Measurements from ENCODE around the gene ALS2CL.
"Not testable (repeated sequence)": the region's sequence is repeated elsewhere in the genome, so short reads cannot be mapped to it uniquely, and the experiment has no call there.

The ALS2CL gene

DNA sequence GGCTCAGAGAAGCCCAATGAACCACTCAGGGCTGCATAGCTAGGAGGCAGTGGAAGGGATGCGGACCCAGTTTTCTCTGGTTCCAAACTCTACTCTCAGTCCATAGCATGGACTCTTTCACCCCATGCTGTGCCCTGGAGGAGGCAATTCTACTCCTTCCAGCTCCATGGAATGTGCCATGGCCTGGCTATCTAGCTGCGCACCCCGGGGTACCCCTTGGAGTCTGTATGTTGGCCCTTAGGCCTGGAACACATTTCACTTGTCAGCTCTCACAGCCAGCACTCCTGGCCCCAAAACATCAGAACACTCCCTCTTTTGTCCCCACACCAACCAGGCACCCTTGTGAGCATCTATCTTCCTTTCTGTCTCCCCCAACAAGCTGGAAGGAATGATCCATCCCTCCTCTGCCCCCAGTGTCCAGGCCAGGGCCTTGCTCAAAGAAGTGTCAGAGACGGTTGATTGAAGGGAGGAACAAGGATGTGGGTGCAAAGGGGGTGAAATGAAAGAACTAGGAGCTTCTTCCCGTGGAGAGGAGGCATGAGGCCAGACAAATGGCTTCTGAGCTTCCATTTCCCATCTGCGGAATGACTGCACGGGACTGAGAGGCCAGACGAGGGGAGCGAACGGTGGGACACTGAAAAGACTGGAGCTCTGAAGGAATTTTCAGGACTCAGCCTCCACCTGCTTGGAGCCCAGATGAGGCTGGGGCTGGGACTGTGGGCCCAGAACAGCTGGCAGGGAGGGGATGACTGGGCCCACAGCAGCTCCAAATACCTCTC lies 21.4 kb upstream of the ALS2CL start:
- no peak for DNase-seq

DNA sequence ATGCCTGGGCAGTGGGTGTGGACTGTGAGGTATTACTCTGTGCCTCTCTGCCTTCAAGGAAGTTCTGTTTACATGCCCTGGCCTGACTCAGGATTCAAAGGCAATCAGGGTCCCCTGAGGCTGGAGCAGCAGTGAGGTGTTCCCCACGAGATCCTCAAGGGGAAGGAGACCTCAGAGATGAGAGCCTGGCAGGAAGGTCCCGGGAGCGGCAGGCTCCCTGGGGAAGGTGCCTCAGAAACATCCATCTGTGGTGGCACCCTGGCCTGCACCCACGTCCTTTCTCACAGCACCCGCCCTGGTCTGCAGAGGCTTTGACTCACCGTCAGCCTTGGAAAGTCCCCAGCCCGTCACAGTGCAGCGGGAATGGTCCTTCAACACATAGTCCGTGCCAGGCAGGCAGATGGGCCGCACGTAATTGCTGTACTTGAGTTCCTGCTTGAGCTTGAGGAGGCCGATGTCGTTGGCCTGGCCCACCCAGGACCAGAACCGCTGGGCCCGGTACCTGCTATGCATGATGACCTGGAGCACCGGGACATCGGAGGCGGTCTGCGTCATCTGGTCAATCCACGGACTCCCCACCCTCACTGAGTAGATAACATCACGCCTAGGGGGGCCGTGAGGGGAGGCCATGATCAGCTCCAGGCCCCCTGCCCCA lies 20.5 kb upstream of the ALS2CL start:
- DNase-seq = no peak

DNA sequence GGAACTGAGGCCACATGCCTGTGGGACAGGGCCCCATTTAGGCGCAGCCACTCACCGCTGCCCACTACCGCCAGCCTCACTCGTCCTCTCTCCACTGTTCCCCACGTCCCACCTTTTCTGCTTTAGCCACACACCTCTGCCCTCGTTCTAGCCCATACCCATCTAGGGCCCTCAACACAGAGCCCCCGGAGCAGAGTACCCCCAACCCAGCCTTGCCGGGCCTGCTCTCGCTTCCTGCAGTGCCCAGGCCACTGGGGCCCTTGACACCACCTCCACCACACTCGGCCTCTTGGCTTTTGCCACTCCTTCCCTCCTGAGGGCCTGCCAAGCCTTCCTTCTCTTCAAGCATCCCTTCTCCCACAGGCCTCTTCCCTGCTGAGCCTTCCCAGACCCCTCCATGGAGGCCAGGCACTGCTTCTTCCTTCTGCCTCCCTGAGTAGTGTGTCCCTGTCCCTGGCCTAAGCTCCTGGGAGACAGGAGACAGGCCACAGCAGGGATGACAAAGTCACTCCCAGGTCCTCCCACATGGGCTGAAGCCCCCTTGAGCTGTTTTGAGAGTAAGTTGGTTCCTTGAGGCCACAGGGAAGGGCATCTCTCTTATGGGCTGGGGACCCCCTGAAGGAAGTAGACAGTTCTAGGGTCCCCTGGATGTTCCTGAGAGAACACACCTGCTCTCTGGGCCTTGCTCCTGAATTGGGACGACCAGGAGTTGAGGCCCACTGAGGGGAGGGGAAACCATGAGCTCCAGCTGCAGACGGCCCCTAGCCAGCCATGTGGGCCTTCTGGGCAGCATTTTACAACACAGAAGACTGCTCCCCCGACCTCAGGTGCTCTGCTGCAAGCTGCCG lies 19.8 kb upstream of the ALS2CL start:
- DNase-seq = no peak

DNA sequence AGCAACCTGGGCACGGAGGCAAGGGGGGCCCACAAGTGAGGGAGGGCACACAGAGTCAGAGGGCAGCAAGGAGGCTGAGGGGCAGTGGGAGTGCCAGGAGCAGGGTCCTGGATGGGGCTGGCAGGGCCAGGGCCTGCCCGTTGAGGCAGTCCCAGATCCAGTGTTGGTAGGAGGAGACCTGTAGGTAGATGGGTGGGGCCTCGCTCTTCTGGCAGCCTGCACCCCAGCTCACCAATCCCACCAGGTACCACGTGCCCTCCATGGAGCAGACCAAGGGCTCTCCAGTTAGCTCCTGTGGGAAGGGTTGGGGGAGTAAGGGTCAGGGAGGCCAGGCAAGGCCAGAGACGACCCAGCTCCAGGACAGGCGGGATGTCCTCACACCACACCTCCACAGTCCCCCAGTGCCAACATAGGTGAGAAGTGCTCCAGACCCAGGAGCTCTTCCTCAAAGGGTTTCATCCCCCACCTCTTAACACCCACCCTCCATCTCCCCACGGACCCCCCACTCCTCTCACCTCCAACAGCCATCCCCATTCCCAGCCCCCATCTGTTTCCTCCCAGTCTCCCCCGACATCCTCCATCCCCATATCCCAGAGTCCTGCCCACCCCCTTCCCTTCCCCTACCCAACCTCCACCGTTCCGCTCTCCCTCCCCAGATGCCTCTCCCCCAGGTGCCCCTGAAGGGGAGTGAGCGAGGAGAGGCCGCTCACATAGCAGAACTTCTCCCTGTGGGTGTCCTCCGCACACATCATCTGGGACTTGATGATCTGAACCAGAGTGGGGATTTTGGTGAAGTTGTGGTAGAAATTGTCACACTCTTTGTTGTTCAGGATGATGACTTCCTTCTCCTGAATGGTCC lies 18.9 kb upstream of the ALS2CL start:
- DNase-seq = no peak

DNA sequence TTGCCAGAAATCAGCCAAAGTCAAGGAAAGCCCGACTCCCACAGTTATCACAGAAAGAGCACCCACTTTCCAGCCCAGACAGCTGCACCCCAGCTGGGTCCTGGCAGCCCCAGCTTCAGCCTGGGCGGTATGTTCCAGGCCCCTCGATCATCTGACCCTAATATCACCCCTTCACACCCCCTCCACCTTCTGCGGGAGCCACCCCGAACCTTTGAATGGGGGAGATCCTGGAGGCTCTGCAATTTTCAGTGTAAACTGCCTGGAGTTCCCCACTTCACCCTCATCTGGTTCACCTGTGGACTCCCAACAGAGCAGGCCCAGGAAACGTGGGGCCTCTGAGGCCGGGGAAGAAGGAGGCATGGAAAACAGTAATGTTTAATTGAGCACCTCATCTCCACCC lies 18.3 kb upstream of the ALS2CL start:
- no peak for DNase-seq

DNA sequence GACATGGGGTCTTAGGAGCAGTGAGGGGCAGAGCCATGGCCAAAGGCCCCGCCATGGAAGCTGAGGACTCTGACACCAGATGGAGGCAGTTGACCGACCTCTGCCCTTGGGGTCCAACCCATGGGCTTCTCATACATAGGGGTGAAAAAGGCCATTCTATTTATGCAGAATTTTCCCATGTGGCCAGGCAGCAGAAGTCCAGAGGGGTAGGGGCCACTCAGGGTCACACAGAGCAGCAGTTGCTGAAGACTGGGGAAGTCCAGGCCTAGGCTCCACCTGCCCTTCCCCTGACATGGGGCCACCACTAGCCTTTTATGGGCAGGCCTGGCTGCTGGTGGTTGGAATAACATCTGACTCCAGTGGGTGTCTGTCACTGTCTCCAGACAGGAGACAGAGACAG lies 17.8 kb upstream of the ALS2CL start:
- DNase-seq = no peak

DNA sequence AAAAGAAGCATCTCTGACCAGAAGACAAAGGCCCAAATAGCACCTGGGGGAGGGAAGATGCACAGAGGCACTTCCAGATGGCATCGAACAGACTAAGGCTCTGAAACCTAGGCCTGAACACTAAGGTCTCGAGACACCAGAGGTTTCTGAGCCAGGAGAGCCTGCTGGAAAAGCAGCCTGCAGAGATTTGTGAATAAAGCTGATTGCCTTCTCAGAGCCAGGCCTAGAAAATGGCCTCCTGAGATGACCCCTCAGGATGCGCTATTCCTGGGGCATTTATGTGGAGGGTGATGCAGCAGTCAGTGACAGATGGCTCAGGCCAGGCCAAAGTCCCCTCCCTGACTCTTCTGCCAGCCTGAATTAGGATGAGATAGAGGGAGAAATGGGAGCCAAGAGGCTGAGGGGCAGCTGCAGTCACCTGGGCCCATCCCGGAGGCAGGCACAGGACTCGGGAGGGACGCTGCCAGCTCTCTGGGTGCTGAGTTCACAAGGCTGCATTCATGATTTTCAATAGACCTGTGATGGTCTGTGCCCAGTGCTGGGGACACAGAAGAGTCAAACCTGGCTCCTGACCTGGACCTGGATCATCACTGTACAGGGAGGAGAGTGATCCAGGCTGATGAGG lies 17.3 kb upstream of the ALS2CL start:
- DNase-seq = no peak

DNA sequence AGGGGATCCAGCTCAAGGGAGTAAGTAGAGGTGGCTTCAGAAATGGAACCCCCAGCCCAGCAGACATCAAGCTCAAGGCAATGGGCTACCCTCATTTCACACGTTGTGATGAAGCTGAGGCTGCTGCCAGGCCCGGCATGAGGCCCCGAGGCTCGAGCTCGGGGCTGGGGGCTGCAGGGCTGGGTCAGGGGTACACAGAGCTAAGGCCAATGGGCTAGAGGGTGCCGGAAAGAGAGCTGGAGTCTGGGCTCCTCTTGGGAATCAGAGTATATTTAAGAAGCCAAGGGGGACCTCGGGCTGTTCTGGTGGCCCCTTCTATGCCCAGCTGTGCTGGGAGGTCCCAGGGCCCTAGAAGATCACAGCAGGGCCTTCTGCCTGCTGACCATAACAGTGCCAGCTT lies 16.8 kb upstream of the ALS2CL start:
- DNase-seq = no peak

DNA sequence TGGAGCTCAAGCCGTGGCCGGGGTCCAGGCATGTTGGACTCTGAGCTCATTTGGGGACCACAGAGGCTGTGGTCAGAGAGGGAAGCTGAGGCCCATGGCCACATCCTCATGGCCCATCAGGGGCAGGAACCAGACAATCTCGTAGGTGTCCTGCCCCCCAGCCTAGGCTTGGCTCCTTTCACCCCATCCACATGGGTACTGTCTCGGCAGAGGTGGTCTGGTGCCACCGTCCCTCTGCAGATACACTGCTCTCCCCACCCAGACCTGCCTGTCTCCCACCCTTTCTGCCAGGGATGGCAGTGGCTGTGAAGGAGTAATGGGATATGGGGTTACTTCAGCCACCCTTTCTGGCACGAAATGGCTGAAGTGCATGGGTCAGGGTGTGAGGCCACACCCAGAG lies 16.2 kb upstream of the ALS2CL start:
- DNase-seq = no peak

DNA sequence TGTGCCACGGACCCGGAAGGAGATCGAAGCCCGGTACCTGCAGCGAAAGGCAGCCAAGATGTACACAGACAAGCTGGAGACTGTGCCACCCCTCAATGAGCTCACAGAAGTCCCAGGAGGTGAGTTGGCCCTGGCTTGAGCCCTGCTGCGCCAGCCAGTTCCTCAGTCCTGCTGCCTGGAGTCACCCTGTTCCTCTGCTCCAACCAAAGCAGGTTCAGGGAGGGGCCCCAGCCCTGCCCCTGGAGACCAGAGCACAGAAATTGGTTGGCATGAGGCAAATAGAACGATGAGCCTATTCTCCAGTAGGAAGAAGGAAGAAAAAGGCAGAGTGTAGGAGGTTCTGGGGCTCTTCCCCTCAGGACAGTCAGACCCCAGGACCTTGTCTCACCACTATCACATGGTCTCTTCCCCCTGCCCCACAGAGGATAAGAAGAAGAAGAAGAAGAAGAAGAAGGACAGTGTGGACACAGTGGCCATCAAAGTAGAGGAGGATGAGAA lies 15.7 kb upstream of the ALS2CL start:
- no peak for DNase-seq

DNA sequence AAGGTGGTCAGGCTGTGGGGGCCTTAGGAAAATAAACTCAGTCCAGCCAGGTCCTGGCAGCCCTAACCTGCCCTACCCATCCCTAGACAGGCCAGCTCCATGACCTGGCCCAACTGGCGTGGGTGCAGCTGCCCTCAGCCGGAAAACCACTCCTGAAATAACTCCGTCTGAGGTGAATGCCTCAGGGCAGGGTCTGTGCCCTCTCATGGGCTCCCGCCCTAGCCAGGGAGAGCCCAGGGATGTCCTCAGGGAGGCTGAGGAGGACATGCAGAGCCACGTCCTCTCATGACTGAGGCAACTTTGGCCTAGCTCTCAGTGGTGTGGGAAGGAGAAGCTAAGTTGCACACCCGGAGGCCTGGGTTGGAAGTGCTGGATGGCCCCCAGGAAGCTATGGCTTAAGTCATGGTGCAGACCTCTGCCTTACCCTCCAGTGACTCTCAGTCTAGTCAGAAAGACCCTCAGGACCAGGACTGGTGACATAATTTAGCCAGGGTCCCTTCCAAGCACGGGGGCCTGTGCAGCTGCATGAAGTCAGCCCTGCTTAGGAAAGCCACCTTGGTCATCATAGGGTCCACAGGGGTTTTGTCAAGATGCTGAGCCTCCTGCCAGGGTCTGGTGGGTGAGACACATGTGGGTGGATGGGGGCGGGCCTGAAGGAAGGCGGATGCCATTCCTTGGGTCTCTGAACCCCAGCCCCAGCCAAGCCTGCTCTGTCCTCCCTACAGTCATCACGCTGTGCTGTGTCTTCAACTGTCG lies 15.1 kb upstream of the ALS2CL start:
- no peak for DNase-seq

DNA sequence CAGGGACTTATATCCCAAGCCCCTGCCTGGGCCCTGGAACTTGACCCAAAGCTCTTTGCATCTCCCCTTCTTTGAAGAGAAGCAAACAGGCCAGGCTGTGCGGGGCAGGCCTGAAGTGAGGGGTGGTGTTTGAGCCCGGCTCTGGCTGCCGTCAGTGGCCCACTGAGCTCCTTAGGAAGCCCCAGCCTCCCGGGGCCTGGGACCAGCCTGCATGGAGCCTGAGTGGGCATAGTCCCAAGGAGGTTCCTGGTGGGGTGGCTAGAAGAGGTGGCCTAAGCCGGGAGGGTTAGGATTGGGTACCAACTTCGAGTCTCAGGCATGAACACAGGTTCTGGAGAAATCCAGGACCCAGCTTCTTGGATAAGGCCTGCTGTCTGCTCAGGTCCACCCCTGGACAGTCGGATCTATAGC lies 14.1 kb upstream of the ALS2CL start:
- DNase-seq = no peak

DNA sequence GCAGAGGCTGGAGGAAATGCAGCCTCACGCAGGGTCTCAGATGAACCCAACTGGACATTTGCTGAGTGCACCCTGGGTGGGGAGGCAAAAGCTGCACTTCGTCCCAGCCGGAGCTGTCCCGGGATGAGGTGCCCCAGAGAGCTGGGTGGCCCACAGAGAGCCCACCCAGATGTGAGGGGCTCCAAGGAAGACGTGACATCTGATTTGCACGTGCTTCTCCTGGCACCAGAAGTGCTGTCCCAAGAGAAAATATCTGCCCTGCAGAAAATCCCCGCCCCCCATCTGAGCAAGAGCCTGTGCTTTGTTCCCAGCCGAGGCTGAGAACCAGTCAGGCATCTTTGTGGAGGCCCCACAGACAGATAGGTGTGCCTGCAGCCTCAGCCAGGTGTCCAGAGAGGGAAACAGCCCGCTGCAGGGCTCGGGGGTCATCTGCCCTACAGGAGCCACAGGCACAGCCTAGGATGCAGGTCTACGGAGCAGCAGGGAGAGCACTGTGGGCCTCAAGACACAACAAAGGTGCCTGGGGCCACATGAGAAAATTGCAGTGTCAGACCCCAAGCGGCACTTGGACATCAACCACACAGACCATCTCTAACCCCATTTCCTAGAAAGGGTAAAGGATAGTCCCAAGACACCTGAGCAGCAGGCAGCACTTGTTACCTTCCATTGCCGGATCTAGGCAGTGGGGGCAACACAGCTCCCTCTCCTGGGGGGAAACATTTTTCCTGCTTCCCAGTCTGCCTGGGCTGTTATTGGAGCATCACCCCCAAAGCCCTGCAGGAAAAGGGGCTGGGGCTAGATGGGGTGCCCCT lies 13.5 kb upstream of the ALS2CL start:
- DNase-seq = no peak

DNA sequence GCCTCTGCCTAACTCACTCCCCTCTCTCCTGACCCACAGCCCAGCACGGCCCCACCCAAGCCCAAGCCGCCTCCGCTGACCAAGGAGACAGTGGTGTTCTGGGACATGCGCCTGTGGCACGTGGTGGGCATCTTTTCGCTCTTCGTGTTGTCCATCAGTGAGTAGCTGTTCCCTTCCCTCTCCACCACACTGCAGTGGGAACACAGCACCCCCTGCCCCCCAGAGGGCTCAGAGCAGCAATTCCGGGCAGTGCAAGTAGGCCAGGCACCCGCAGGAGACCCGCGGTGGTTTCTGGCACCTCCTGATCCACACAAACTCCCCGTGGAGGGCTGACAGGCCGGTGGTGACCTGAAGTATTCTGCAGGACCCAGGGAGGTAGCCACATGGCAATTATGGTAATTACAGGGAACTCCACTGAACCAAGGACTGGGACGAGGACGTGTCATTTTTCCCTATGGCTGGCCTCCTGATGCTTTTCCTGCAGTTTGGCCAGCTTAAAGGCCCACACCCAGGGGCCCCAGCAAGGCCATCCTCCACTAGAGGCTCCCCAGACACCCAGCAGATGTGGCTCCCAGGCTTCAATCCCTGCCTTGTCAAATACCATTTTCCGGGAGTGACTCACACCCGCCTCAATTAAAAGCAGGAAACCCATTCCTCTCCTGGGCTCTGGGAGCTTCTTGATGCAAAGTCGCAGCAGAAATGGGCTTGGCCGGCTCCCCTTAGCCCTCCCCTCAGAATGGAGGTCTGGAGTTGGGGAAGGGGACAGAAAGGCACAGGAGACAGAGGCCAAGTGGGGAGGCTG lies 12.5 kb upstream of the ALS2CL start:
- no peak for DNase-seq

DNA sequence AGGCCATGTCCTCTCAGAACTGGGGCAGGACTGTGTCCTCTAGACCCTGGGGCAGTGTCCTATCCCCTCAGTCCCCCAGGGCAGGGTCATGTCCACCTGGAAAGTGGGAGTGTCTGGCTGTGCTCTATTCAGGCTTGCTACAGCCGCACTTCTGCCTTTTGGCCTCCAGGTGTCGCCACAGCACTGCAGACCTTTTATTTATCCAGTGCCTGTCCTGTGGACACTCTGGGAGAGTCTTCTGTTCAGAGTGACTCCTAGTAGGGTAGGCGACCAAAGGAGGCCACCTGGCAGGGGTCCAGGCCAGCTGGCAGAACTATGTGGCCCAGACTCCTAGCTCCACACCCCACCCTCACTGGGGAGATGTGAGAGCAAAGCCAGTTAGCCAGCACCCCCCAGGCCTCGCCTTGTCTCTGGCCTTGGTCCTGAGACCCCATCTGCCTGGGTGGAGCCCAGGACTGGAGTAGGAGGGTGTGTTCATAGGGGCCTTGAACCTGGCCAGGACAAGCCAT lies 11.6 kb upstream of the ALS2CL start:
- peak; percentile 7 for DNase-seq

DNA sequence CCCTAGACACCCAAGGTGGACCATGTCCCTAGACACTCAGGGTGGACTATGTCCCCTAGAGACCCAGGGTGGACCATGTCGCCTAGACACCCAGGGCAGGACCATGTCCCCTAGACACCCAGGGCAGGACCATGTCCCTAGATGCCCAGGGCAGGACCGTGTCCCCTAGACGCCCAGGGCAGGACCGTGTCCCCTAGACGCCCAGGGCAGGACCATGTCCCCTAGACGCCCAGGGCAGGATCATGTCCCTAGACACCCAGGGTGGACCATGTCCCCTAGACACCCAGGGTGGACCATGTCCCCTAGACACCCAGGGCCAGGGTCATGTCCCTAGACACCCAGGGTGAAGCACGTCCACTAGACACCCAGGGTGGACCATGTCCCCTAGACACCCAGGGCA lies 10.9 kb upstream of the ALS2CL start:
- DNase-seq = not testable (repeated sequence)

DNA sequence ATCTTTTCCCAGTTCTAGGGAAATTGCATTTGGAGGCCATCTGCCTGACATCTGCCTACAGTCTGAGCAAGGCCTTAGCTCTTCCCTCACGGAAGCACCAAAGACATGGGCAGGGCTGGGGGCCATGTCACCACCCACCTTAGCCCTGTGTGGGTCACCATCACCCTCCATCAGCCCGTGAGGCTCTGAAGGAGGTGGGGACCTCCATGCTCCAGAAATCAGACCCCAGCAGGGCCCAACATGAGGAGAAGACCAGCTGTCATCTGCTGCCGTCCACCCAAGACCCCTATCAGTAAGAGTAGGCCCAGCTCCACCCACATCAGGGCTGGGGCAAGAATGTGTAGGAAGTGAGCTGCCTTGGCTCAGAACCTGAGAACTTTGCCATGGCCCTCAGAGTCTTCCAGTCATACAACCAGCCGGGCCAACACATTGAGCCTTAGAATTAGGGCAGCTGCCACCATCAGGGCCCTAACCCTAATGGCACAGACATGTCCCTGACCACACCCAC lies 9.6 kb upstream of the ALS2CL start:
- DNase-seq = no peak

DNA sequence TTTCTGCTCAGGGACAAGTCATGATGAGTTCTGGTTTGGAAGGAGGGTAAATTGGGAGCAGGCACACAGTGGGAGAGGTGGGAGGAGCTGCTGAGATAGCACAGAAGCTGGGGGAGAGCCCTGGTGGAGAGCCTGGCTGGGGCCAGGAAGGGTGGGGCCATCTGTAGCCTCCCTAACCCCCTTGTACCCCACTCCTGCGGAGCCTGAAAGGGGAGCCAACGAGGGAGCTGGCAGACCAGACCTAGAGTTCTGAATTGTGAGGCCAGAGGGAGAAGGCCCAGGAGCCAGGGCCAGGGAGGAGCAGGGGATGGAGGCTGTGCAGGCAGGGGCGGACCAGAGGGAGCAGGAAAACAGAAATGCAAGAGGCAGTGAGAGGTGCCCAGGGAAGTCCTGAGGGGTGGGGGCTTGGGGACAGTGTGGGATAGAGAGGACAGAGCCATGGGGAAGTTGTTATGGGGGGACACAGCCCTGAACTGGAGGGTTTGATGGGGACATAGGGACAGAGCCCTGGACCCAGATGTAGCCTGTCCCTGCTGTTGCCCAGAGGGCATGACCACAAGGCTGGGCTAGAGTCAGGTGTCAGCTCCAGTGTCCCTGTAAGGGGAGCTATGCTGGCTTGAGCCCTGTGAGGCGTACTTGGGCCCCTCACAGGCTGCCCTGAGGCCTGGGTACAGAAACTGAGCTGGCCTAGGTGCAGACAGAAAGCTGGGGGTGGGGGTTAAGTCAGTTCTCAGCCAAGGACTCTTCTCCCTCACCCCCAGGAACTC lies 8.9 kb upstream of the ALS2CL start:
- no peak for DNase-seq

Data from NCI-H1436 (cell line).